HG02884 (cell line): ENCODE results near the gene CLDN2.
"Not testable (repeated sequence)": the region's sequence is repeated elsewhere in the genome, so short reads cannot be mapped to it uniquely, and the experiment has no call there.

ENCODE experiments used
- ATAC-seq: cut with Tn5 transposase; IDR thresholded peaks from one replicate; pipeline ENCODE4 v1.9.1; 2021; ENCODE audit warnings: mild to moderate bottlenecking, moderate library complexity; ENCODE audit not compliant: unreplicated experiment

The CLDN2 gene, protein sequence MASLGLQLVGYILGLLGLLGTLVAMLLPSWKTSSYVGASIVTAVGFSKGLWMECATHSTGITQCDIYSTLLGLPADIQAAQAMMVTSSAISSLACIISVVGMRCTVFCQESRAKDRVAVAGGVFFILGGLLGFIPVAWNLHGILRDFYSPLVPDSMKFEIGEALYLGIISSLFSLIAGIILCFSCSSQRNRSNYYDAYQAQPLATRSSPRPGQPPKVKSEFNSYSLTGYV

DNA sequence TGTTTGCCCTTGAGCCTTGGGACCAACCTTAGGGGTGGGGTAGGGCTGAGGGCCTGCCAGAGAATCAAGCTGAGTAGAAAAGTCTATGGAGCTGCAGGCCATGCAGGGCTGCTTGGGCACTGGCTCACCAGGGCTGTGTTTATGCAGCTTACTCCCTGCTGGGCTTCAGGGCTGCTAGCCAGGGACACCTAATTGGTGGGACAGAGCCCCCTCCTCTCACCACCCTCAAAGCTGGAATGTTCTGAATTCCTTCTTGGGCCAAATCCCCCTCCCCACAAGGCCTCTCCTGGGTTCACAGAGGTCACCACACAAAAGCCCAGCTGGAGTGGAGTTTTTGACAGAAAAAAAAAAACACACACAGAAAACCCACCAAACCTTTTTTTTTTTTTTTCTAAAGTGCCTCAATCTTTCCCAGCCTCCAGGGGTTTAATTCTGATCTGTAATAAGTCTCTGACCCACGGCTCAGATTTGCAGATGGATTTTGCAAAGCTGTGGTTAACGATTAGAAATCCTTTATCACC, at the start of gene CLDN2:
TSS of gene CLDN2 (plus strand) at position 471 of the 521 bp plus-strand sequence. CDS start 7,827 bp downstream, outside the sequence.
- no peak for ATAC-seq

DNA sequence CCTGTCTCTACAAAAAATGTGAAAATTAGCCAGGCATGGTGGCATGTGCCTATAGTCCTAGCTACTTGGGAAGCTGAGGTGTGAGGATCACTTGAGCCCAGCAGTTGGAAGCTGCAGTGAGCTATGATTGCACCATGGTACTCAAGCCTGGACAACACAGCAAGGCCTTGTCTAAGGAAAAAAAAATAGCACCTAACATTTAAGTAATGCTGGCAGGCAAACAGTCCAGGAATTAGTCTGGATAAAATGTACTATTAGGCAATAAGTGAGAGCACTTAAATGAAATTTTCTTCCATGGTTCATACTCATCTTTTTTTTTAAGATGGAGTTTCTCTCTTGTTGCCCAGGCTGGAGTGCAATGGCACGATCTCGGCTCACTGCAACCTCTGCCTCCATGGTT, 47.4 kb upstream of the CLDN2 start:
- not testable (repeated sequence) for ATAC-seq

DNA sequence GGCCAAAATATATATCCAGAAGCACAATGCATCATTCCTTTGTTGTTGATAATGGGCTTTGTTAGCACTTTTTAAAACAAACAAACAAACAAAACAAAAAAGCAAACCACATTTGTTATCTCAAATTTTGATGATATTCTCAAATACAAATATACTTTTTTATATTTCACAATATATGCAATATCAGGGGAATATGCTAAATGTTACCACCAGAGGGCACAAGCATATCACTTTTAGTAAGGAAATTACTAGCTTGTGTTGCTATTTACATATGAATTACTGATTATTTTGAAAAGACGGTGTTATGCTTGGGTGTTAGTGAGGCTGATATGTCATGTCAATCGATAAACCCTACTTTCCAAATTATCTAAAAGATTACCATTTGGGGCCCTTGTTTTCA, 46.1 kb upstream of the CLDN2 start:
- no peak for ATAC-seq

DNA sequence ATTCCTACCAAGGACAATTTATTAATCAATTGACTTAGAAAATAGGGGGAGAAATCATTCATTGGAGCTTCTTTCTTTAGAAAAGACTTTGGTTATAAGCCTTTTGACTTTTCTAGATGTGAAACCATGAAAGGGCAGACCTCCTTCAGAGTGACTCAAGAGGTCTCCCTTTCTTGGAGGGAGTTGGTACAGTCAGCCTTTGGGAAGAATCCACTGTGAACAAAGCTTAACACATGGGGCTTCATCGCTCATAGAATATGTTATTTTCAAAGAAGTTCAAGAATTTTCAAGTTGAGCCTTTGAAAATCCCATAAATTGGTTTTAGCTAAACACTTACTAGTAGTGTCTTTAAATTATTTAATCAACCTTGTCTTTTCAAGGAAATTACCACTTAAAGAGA, 45.1 kb upstream of the CLDN2 start:
- ATAC-seq: no peak

- ATAC-seq: no peak
These were observed 30.7 kb upstream of the CLDN2 start for GRCh38 chrX:106889468-106889867.

GRCh38 chrX:106891762-106892460, 28.3 kb upstream of the CLDN2 start:
- ATAC-seq: no peak

DNA sequence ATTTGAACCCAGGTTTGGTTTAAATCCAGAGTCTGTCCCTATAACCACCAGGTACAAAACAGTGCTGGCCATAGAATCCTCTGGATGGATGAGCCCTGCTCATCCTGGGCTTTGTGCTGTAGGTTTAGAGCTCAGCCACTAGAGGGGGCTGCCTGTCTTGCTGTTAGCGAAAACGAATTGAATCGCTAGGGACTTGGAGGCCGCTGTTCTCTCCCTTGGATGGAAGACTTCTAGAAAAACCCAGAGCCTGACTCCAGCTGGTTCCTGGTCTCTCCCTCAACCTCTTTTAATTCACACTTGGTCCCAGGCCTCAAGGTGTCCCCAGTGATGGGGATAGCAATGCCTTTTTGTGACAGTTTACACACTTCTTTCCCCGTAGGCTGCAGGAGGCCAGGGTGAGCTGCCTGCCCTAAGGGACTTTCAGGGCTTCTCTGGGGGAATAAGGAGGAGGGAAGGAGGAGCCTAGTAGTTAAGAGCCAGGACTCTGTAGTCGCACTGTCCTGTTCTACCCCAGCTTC, 25.8 kb upstream of the CLDN2 start:
- peak; percentile 60 for ATAC-seq

DNA sequence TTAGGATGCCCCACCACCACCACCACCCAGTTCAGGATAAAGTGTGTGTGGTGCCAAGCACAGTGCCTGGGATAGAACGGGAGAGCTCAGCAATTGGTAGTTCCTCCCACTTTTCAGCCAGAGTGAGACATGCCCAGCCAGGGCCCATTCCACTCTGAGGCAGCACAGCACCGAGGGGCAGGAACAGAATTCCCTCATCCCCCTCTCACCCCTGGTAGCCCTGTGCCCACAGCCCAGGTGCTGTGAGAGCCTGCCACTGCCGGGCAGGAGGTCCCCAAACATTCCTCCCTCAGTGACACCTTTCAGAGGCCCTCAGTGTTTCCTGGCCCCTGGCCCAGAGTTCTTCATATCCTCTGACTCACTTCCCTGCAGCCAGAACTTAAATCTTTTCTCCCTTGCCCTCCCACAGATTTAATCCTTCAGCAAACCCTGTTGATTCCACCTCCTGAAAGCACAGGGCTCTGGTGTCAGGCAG, 25.2 kb upstream of the CLDN2 start:
- ATAC-seq: no peak

DNA sequence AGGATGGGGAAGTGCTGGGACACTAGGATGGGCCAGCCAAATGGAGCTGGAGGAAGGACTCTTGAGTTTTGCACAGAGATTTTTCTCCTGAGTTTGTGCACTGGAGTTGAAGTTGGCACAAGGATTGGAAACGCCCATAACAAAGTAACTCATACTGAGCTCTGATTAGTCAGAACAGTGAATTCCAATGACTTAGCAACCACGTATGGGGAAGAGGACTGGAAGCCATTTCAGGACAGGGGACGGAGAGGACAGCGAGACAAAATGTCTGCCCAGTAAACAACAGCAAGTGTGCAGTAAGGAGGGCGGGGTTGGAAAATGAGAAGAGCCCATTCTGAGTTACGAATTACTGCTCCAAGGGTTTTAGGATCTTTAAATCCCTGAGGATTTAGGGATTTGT, 22.9 kb upstream of the CLDN2 start:
- ATAC-seq: no peak

- peak; percentile 72 for ATAC-seq
These were observed 21.7 kb upstream of the CLDN2 start for GRCh38 chrX:106898462-106898861.

- no peak for ATAC-seq
These were observed 20.9 kb upstream of the CLDN2 start for GRCh38 chrX:106899276-106899675.

GRCh38 chrX:106899841-106900240, 20.4 kb upstream of the CLDN2 start:
- no peak for ATAC-seq

- ATAC-seq: no peak
These were observed 18.9 kb upstream of the CLDN2 start for GRCh38 chrX:106901341-106901740.

- no peak for ATAC-seq
These were observed 18.4 kb upstream of the CLDN2 start for GRCh38 chrX:106901781-106902219.

- ATAC-seq: no peak
These were observed 17.5 kb upstream of the CLDN2 start for GRCh38 chrX:106902684-106903083.

DNA sequence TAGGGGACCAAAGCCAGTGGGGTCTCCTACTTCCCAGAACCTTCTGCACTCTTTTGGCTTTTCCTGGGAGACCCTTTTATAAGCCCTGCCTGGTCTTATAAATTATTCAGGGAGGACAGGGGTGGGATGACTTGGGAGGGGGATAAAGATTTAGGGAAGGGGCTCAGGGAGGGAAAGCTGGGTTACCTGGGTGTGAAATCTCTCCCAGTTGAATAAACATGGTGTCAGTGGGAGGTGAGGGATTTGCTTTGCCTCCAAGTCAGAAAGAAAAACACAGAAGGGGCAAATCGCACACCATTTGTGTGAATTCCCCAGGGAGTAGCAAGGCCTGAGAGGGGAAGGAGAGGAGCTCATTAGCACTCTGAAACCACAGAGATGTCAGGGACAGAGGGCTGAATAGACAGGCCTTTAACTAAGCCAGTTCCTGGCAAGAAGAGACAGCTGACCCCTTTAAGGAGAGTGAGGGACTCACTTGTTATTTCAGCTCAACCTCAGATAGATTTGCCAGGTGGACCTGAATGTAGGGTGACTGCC, 16.8 kb upstream of the CLDN2 start, which contains the start of gene RIPPLY1:
TSS of gene RIPPLY1 (minus strand) at position 51 of the 534 bp plus-strand sequence. CDS start 54 bp downstream, outside the sequence.
- no peak for ATAC-seq

- ATAC-seq: no peak
These were observed 16.2 kb upstream of the CLDN2 start for GRCh38 chrX:106903856-106904528.

GRCh38 chrX:106905064-106905708, 15.0 kb upstream of the CLDN2 start:
- ATAC-seq: no peak

DNA sequence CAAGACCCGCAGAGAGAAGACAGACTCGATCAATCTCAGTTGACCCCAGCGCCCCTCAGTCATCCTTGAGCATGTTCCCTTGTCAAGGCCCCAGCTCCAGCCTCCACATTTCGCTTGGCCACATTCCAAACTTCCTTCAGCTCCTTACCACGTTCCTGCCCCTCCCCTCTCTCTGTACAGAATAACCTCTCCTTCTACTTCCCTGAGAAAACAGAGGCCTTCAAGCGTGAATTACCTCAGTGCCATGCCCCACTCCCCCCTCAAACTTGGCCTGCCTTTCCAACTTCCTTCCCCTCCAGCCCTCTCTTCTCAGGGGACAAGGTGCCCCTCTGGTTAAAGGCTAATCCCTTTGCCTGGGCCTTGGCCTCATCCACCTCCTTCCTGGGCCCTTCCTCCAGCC, 13.8 kb upstream of the CLDN2 start:
- no peak for ATAC-seq

- no peak for ATAC-seq
These were observed 7.3 kb upstream of the CLDN2 start for GRCh38 chrX:106912864-106913263.
